CD4-positive, alpha-beta memory T cell (primary cell): ENCODE measurements around the gene GABRB1. TPM values are rescaled to one million over a fixed set of nuclear protein-coding genes. Genes with fewer than 3 reads are reported as not detected.
A peak's percentile ranks its signal among the peaks of the same experiment; 100 is the strongest.

Source experiments
- CTCF ChIA-PET: fragments of 350-600 bp; sonication (Branson Sonifier 250); formaldehyde crosslinking; loops from one replicate; lab custom pipeline; 2021; ENCODE audit warnings: inconsistent platforms; ENCODE audit not compliant: partially characterized antibody; lab: Charles Lee
- POLR2A ChIA-PET: fragments of 350-600 bp; sonication (Branson Sonifier 250); formaldehyde crosslinking; loops from one replicate; lab custom pipeline; 2021; ENCODE audit not compliant: partially characterized antibody; lab: Charles Lee
- DNase-seq, 5 donors: peaks; one replicate each; pipeline versions ENCODE4 v3.0.0 to v3.0.0-alpha.2; 2020 to 2022; ENCODE audit warnings: mixed read lengths in 1 of 5
- H3K27ac ChIP-seq: one replicate; pipeline ENCODE4 v1.7.0; 2013; ENCODE audit warnings: low read depth, low read length
- H3K27me3 ChIP-seq: 2 replicates; pipeline ENCODE4 v1.7.0; 2013; ENCODE audit warnings: mild to moderate bottlenecking, low read length, moderate library complexity; ENCODE audit not compliant: insufficient read depth
- H3K36me3 ChIP-seq: 2 replicates; pipeline ENCODE4 v1.7.0; 2013; ENCODE audit warnings: mild to moderate bottlenecking, low read length, moderate library complexity; ENCODE audit not compliant: insufficient read depth
- H3K4me1 ChIP-seq: 2 replicates; pipeline ENCODE4 v1.7.0; 2013; ENCODE audit warnings: mild to moderate bottlenecking, low read length, moderate library complexity; ENCODE audit not compliant: insufficient read depth
- H3K4me3 ChIP-seq, 2 donors: one replicate each; pipeline ENCODE4 v1.7.0; 2013; ENCODE audit warnings: low read length in 2 of 2, mild to moderate bottlenecking in 1 of 2
- H3K9me3 ChIP-seq, 2 donors: one replicate each; pipeline ENCODE4 v1.7.0; 2013; ENCODE audit warnings: low read length in 2 of 2, control low read depth in 1 of 2; ENCODE audit not compliant: control insufficient read depth in 1 of 2
- H3K27ac Mint-ChIP-seq, 7 donors: one replicate each; pipeline ENCODE4 v1.8.0; 2020 to 2021; ENCODE audit warnings: mixed read lengths in 7 of 7, mild to moderate bottlenecking in 6 of 7, inconsistent platforms in 3 of 7, moderate library complexity in 3 of 7
- H3K27me3 Mint-ChIP-seq, 2 donors: one replicate each; pipeline ENCODE4 v1.8.0; 2020 to 2021; ENCODE audit warnings: mixed read lengths in 2 of 2
- H3K36me3 Mint-ChIP-seq, 2 donors: one replicate each; pipeline ENCODE4 v1.8.0; 2020 to 2021; ENCODE audit warnings: mixed read lengths in 2 of 2, inconsistent platforms in 1 of 2, mild to moderate bottlenecking in 1 of 2
- H3K4me1 Mint-ChIP-seq, 4 donors: one replicate each; pipeline ENCODE4 v1.8.0; 2020 to 2021; ENCODE audit warnings: mixed read lengths in 4 of 4, mild to moderate bottlenecking in 1 of 4
- H3K4me3 Mint-ChIP-seq, 8 donors: one replicate each; pipeline ENCODE4 v1.8.0; 2020 to 2021; ENCODE audit warnings: mixed read lengths in 8 of 8, mild to moderate bottlenecking in 7 of 8, moderate library complexity in 6 of 8, inconsistent platforms in 3 of 8
- H3K9me3 Mint-ChIP-seq, 8 donors: one replicate each; pipeline ENCODE4 v1.8.0; 2020 to 2021; ENCODE audit warnings: mixed read lengths in 8 of 8, mild to moderate bottlenecking in 5 of 8, inconsistent platforms in 3 of 8, moderate library complexity in 1 of 8
- intact Hi-C: fragments of 100-400 bp; cut with micrococcal nuclease; formaldehyde crosslinking; loops from one replicate; pipeline ENCODE4 v1.15.1; 2023
- polyA plus RNA-seq, 2 donors: library from polyadenylated mRNA; unstranded; fragments of 300-500 nt; fragmentation: Illumina TruSeq; gene quantifications; one replicate each; pipeline ENCODE4 v1.2.3, GENCODE V29; 2021
- total RNA-seq, 2 experiments: library from RNA; stranded (reverse); gene quantifications; one replicate each; pipeline ENCODE4 v1.2.3, GENCODE V29; 2021

GABRB1 gene
- not detected for total RNA-seq
- polyA plus RNA-seq = not detected

GRCh38 chr4:47031011-47031678, at the start of gene GABRB1:
TSS of gene GABRB1 (plus strand) at chr4:47031567.
- no peaks in the 10 kb centered on the region for H3K9me3 Mint-ChIP-seq
- intact Hi-C loops = loop anchor here (5.0 kb wide), 1 partner anchor 184 kb away; no protein-coding TSS in a partner anchor
- Histone ChIP-seq H3K27ac (no peak within 1 kb of the TSS), H3K9me3 (no peaks in the 10 kb centered on the region), H3K4me1 (peaks cover 22% of the 10 kb centered on the region), H3K4me3 (peak within 1 kb of the TSS; percentile 23 to 29), H3K36me3 (no peaks in the 10 kb centered on the region), H3K27me3 (peaks cover 28% of the 10 kb centered on the region)
- H3K27ac Mint-ChIP-seq = peak within 1 kb of the TSS in 2 of 7 donors; percentile 51 to 62
- H3K27me3 Mint-ChIP-seq = peaks cover 27 to 29% of the 10 kb centered on the region in 2 donors
- H3K4me3 Mint-ChIP-seq = peak within 1 kb of the TSS; percentile 71 to 92 (median 78)
- H3K4me1 Mint-ChIP-seq = peaks cover 12 to 22% (median 17%) of the 10 kb centered on the region in 4 donors
- H3K36me3 Mint-ChIP-seq = peaks cover 0 to 4% of the 10 kb centered on the region in 2 donors
- DNase-seq = peak in 2 of 5 donors; percentile 15 to 20
- ChIA-PET POLR2A (no interaction called here), CTCF (no interaction called here)

GRCh38 chr4:46984781-46985180, 46.6 kb upstream of the GABRB1 start:
- peaks cover 4% of the 10 kb centered on the region for H3K27me3 ChIP-seq
- intact Hi-C loops = no loop called here
- DNase-seq = no peak
- POLR2A ChIA-PET = no interaction called here
- H3K36me3 ChIP-seq = no peaks in the 10 kb centered on the region
- Mint-ChIP-seq H3K4me3 (no peak overlapping the region), H3K27me3 (peaks cover 2 to 6% of the 10 kb centered on the region in 2 donors), H3K36me3 (no peaks in the 10 kb centered on the region), H3K27ac (no peak overlapping the region), H3K9me3 (no peaks in the 10 kb centered on the region), H3K4me1 (no peaks in the 10 kb centered on the region)
- no peak overlapping the region for H3K4me3 ChIP-seq
- H3K27ac ChIP-seq = no peak overlapping the region
- H3K4me1 ChIP-seq = no peaks in the 10 kb centered on the region
- CTCF ChIA-PET = interaction anchor here (0.5 kb wide), 1 partner anchor 129 kb away, joined by 3 read pairs; no protein-coding TSS in a partner anchor
- no peaks in the 10 kb centered on the region for H3K9me3 ChIP-seq

- intact Hi-C loops = no loop called here
Observed at GRCh38 chr4:46986922-46987638, 44.3 kb upstream of the GABRB1 start.

GRCh38 chr4:46992338-46992737, 39.0 kb upstream of the GABRB1 start:
- POLR2A ChIA-PET = no interaction called here
- intact Hi-C loops = no loop called here
- no peak overlapping the region for H3K27ac Mint-ChIP-seq
- CTCF ChIA-PET = no interaction called here
- peaks cover 29 to 34% of the 10 kb centered on the region in 2 donors for H3K27me3 Mint-ChIP-seq
- H3K4me3 Mint-ChIP-seq = peak overlapping the region in 6 of 8 donors; percentile 10 to 76 (median 39)
- peaks cover 12 to 28% (median 18%) of the 10 kb centered on the region in 4 donors for H3K4me1 Mint-ChIP-seq
- H3K4me1 ChIP-seq = peaks cover 5% of the 10 kb centered on the region
- no peak overlapping the region for H3K27ac ChIP-seq
- DNase-seq = no peak
- no peaks in the 10 kb centered on the region for H3K36me3 Mint-ChIP-seq
- peaks cover 0 to 4% (median 0%) of the 10 kb centered on the region in 8 donors for H3K9me3 Mint-ChIP-seq
- H3K27me3 ChIP-seq = peaks cover 9% of the 10 kb centered on the region
- H3K4me3 ChIP-seq = no peak overlapping the region
- H3K9me3 ChIP-seq = no peaks in the 10 kb centered on the region
- H3K36me3 ChIP-seq = no peaks in the 10 kb centered on the region

More at GRCh38 chr4:46986922-46987638, 44.3 kb upstream of the GABRB1 start:
- Mint-ChIP-seq H3K27ac (no peak overlapping the region), H3K9me3 (no peaks in the 10 kb centered on the region), H3K36me3 (no peaks in the 10 kb centered on the region), H3K4me1 (peaks cover 1 to 2% (median 1%) of the 10 kb centered on the region in 4 donors), H3K4me3 (no peak overlapping the region), H3K27me3 (peaks cover 8 to 10% of the 10 kb centered on the region in 2 donors)
- Histone ChIP-seq H3K36me3 (no peaks in the 10 kb centered on the region), H3K4me3 (no peak overlapping the region), H3K27ac (no peak overlapping the region), H3K27me3 (peaks cover 4% of the 10 kb centered on the region), H3K9me3 (no peaks in the 10 kb centered on the region), H3K4me1 (no peaks in the 10 kb centered on the region)
- CTCF ChIA-PET = no interaction called here
- DNase-seq = no peak
- POLR2A ChIA-PET = no interaction called here

GRCh38 chr4:46993075-46994006, 38.0 kb upstream of the GABRB1 start, which contains the start of gene GABRA4:
TSS of gene GABRA4 (minus strand) at chr4:46993581. CDS start at chr4:46993424, 157 bp downstream.
- Histone ChIP-seq H3K27me3 (peaks cover 9% of the 10 kb centered on the region), H3K9me3 (no peaks in the 10 kb centered on the region), H3K4me3 (no peak within 1 kb of the TSS), H3K36me3 (no peaks in the 10 kb centered on the region), H3K27ac (no peak within 1 kb of the TSS), H3K4me1 (peaks cover 5% of the 10 kb centered on the region)
- DNase-seq = no peak
- ChIA-PET CTCF (interaction anchor here (0.6 kb wide), 1 partner anchor 179 kb away, joined by 3 read pairs; no protein-coding TSS in a partner anchor), POLR2A (no interaction called here)
- intact Hi-C loops = no loop called here
- H3K4me1 Mint-ChIP-seq = peaks cover 12 to 28% (median 18%) of the 10 kb centered on the region in 4 donors
- H3K27ac Mint-ChIP-seq = no peak within 1 kb of the TSS
- peak within 1 kb of the TSS; percentile 49 to 84 (median 72) for H3K4me3 Mint-ChIP-seq
- no peaks in the 10 kb centered on the region for H3K36me3 Mint-ChIP-seq
- peaks cover 0 to 4% (median 0%) of the 10 kb centered on the region in 8 donors for H3K9me3 Mint-ChIP-seq
- H3K27me3 Mint-ChIP-seq = peaks cover 33 to 36% of the 10 kb centered on the region in 2 donors

- H3K4me3 ChIP-seq = no peak overlapping the region
- H3K27me3 Mint-ChIP-seq = peaks cover 31 to 33% of the 10 kb centered on the region in 2 donors
- DNase-seq = no peak
- POLR2A ChIA-PET = no interaction called here
- H3K36me3 ChIP-seq = no peaks in the 10 kb centered on the region
- H3K27ac Mint-ChIP-seq = no peak overlapping the region
- peaks cover 0 to 4% (median 0%) of the 10 kb centered on the region in 8 donors for H3K9me3 Mint-ChIP-seq
- no peak overlapping the region for H3K27ac ChIP-seq
- H3K4me3 Mint-ChIP-seq = peak overlapping the region; percentile 49 to 84 (median 72)
- peaks cover 9% of the 10 kb centered on the region for H3K27me3 ChIP-seq
- peaks cover 5% of the 10 kb centered on the region for H3K4me1 ChIP-seq
- no peaks in the 10 kb centered on the region for H3K9me3 ChIP-seq
- no peaks in the 10 kb centered on the region for H3K36me3 Mint-ChIP-seq
- H3K4me1 Mint-ChIP-seq = peaks cover 12 to 28% (median 18%) of the 10 kb centered on the region in 4 donors
- CTCF ChIA-PET = interaction anchor here (0.6 kb wide), 1 partner anchor 178 kb away, joined by 3 read pairs; no protein-coding TSS in a partner anchor
- intact Hi-C loops = no loop called here
Observed at GRCh38 chr4:46994007-46994405, 37.4 kb upstream of the GABRB1 start.
